Cardiac muscle cell (in vitro differentiated cells and primary cell): ENCODE data around the gene POFUT2. TPM values are rescaled to one million over a fixed set of nuclear protein-coding genes. Genes with fewer than 3 reads are reported as not detected.
A peak's percentile ranks its signal among the peaks of the same experiment; 100 is the strongest.

Experiments used
- DNase-seq, 2 donors: peaks; one replicate each; pipeline versions ENCODE4 v3.0.0 to v3.0.0-alpha.2; 2010 to 2017; ENCODE audit warnings: low read depth in 1 of 2, low spot score in 1 of 2
- H3K27ac ChIP-seq: fragments of 200-600 bp; sonication (generic); 2 replicates; pipeline ENCODE4 v1.5.1; 2016
- H3K27me3 ChIP-seq: fragments of 200-600 bp; sonication (generic); 2 replicates; pipeline ENCODE4 v1.6.0; 2016; ENCODE audit warnings: control low read depth
- H3K36me3 ChIP-seq: fragments of 200-600 bp; sonication (generic); 2 replicates; pipeline ENCODE4 v1.5.1; 2016; ENCODE audit warnings: control low read depth
- H3K4me1 ChIP-seq: fragments of 200-600 bp; sonication (generic); 2 replicates; pipeline ENCODE4 v1.8.1; 2017; ENCODE audit warnings: low read depth, mild to moderate bottlenecking, mixed run types
- H3K4me3 ChIP-seq: fragments of 200-600 bp; sonication (generic); 2 replicates; pipeline ENCODE4 v1.5.1; 2016; ENCODE audit warnings: mild to moderate bottlenecking
- H3K9me3 ChIP-seq: fragments of 200-600 bp; sonication (generic); 2 replicates; pipeline ENCODE4 v1.5.1; 2017; ENCODE audit warnings: low read depth, mild to moderate bottlenecking, control low read depth
- CTCF ChIP-seq: IDR thresholded peaks from 2 replicates; pipeline ENCODE4 v1.5.1; 2012; ENCODE audit warnings: low read depth, mild to moderate bottlenecking, low read length
- polyA plus RNA-seq: library from polyadenylated mRNA; unstranded; fragments of >200 nt; fragmentation: Nextera tagmentation; extraction: Ambion mirVana; gene quantifications from 2 replicates; pipeline ENCODE4 v1.2.1, GENCODE V29; 2016
- total RNA-seq: library from RNA; depleted of rRNA; stranded (reverse); fragments of >200 nt; gene quantifications from 2 replicates; pipeline ENCODE4 v1.2.3, GENCODE V29; 2016

POFUT2 gene
- total and polyA plus RNA-seq, 2 experiments from 2014 or later: 46.1 to 46.8 TPM

GRCh38 chr21:45251635-45252447 lies 35.9 kb downstream of the POFUT2 start:
- Histone ChIP-seq H3K4me3 (no peak overlapping the region), H3K4me1 (peaks cover 20% of the 10 kb centered on the region), H3K36me3 (no peaks in the 10 kb centered on the region), H3K27ac (no peak overlapping the region), H3K27me3 (no peaks in the 10 kb centered on the region), H3K9me3 (no peaks in the 10 kb centered on the region)
- no peak for TF ChIP-seq CTCF
- DNase-seq: no peak

- Histone ChIP-seq H3K27ac (no peak overlapping the region), H3K4me1 (peaks cover 12% of the 10 kb centered on the region), H3K27me3 (no peaks in the 10 kb centered on the region), H3K36me3 (no peaks in the 10 kb centered on the region), H3K9me3 (no peaks in the 10 kb centered on the region), H3K4me3 (no peak overlapping the region)
- no peak for DNase-seq
- no peak for TF ChIP-seq CTCF
These were observed 36.6 kb downstream of the POFUT2 start for GRCh38 chr21:45250914-45251634.

GRCh38 chr21:45250272-45250671 lies 37.4 kb downstream of the POFUT2 start:
- H3K27ac ChIP-seq: no peak overlapping the region
- no peaks in the 10 kb centered on the region for H3K36me3 ChIP-seq
- DNase-seq: no peak
- no peak for TF ChIP-seq CTCF
- no peaks in the 10 kb centered on the region for H3K27me3 ChIP-seq
- peaks cover 12% of the 10 kb centered on the region for H3K4me1 ChIP-seq
- no peak overlapping the region for H3K4me3 ChIP-seq
- H3K9me3 ChIP-seq: no peaks in the 10 kb centered on the region

GRCh38 chr21:45249626-45250025 lies 38.1 kb downstream of the POFUT2 start:
- no peak overlapping the region for H3K4me3 ChIP-seq
- no peaks in the 10 kb centered on the region for H3K27me3 ChIP-seq
- H3K36me3 ChIP-seq: no peaks in the 10 kb centered on the region
- no peak for DNase-seq
- H3K27ac ChIP-seq: no peak overlapping the region
- no peaks in the 10 kb centered on the region for H3K9me3 ChIP-seq
- no peak for TF ChIP-seq CTCF
- H3K4me1 ChIP-seq: peaks cover 12% of the 10 kb centered on the region

GRCh38 chr21:45248893-45249381 lies 38.8 kb downstream of the POFUT2 start:
- H3K36me3 ChIP-seq: no peaks in the 10 kb centered on the region
- no peaks in the 10 kb centered on the region for H3K27me3 ChIP-seq
- no peaks in the 10 kb centered on the region for H3K9me3 ChIP-seq
- DNase-seq: peak; percentile 46 to 53
- H3K4me3 ChIP-seq: no peak overlapping the region
- peaks cover 12% of the 10 kb centered on the region for H3K4me1 ChIP-seq
- H3K27ac ChIP-seq: peak overlapping the region; percentile 4
- no peak for TF ChIP-seq CTCF
